ENCODE results near the gene VPS11. TPM values are rescaled to one million over a fixed set of nuclear protein-coding genes. Genes with fewer than 3 reads are reported as not detected.

The VPS11 gene
- total RNA-seq, 8 experiments from 2014 or later, result 11.8 to 39.0 (median 21.2) TPM

- in situ Hi-C loops (cut with MboI; ENCODE audit: low pct_unique_long_range_greater_than_20kb in 2 of 9, low sequenced_read_pairs in 9 of 9, unreplicated experiment in 9 of 9), result loop anchor here in 1 of 9 experiments (25.0 kb wide), 1 partner anchor 225 kb away; the partner anchor contains the start of genes C1QTNF5, MFRP and RNF26
- Histone ChIP-seq H3K4me1 (replicated peaks in 1 of 2) (peaks cover 14% of the 10 kb centered on the region in 2 donors), H3K4me3 (no peak overlapping the region), H3K27ac (no peak overlapping the region)
- no peak for ATAC-seq (replicated peaks in 6 of 8)
- 75 to 100% (median 90%) methylated on average over 1 to 4 of the region's 12 CpGs; no CpG with 5 or more reads in 3 of the 10 experiments for WGBS, 10 experiments
Observed at GRCh38 chr11:119112314-119113020, 44.8 kb downstream of the VPS11 start.

DNA sequence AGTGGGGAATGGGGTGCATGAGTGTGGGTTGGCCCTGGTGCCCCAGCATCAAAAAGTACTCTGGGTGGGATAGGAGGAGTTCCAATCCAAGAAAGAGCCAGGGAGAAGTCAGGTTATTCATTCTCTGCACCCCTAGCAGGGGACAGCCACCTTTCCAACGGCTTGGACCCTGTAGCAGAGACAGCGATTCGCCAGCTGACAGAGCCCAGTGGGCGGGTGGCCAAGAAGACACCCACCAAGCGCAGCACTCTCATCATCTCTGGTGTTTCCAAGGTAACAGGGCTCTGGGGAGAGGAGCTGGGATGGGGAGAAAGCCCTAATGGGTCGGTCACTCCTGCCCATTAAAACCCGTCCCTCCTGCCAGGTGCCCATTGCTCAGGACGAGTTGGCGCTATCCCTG lies 46.1 kb downstream of the VPS11 start:
- in situ Hi-C loops (cut with MboI; ENCODE audit: low pct_unique_long_range_greater_than_20kb in 2 of 9, low sequenced_read_pairs in 9 of 9, unreplicated experiment in 9 of 9), result loop anchor here in 1 of 9 experiments (25.0 kb wide), 1 partner anchor 224 kb away; the partner anchor contains the start of genes C1QTNF5, MFRP and RNF26
- H3K4me3 ChIP-seq, result no peak overlapping the region
- no peak for ATAC-seq (replicated peaks in 6 of 8)

DNA sequence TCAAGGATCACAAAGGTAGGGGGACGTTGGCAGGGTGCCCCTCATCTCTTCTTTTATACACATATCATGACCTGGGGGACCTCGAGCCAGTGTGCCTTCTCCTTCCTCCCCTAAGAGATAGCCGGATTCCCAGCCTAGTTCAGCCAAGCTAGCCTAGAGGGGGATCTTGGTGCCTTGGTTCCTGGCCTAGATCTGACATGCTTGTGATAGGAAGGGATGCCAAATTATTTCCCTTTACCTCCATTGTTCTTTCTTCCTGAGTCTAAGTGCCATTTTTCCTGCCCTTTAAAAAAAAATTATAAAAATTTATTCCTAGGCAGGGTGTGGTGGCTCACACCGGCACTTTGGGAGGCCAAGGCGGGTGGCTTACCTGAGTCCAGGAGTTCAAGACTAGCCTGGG lies 46.7 kb downstream of the VPS11 start:
- 79 to 100% (median 90%) methylated on average over 1 to 4 of the region's 5 CpGs; no CpG with 5 or more reads in 2 of the 10 experiments for WGBS, 10 experiments
- Histone ChIP-seq H3K27ac (no peak overlapping the region), H3K4me1 (replicated peaks in 1 of 2) (peaks cover 0 to under 1% of the 10 kb centered on the region in 2 donors), H3K4me3 (no peak overlapping the region)
- in situ Hi-C loops (cut with MboI; ENCODE audit: low pct_unique_long_range_greater_than_20kb in 2 of 9, low sequenced_read_pairs in 9 of 9, unreplicated experiment in 9 of 9), result loop anchor here in 1 of 9 experiments (25.0 kb wide), 1 partner anchor 223 kb away; the partner anchor contains the start of genes C1QTNF5, MFRP and RNF26
- no peak for ATAC-seq (replicated peaks in 6 of 8)

More for the DNA sequence above, 46.1 kb downstream of the VPS11 start:
- no peak overlapping the region for H3K27ac ChIP-seq
- peaks cover 6 to 7% of the 10 kb centered on the region in 2 donors for H3K4me1 ChIP-seq (replicated peaks in 1 of 2)
- 84 to 100% (median 100%) methylated on average over 1 to 6 of the region's 9 CpGs; no CpG with 5 or more reads in 7 of the 10 experiments for WGBS, 10 experiments

GRCh38 chr11:119115484-119116234 lies 48.0 kb downstream of the VPS11 start:
- 70 to 90% (median 83%) methylated on average over 1 to 11 of the region's 24 CpGs; no CpG with 5 or more reads in 1 of the 10 experiments for WGBS, 10 experiments

DNA sequence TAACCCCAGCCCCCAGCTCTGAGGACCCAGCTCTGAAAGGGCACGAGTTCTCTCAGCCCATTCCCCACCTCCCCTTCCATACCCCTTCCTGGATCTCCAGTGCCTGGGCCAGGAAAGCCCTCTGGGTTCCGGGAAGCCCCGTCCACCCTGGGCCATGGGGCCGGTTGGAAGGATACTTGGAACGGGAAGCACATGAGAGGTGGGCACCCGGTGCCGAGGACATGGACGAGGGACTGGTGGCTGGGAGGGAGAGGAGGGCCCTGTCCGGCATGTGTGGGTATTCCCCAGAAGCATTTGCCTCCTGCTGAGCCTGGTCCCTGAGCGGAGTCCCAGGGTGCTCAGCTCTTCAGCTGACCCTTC lies 48.6 kb downstream of the VPS11 start:
- no peak overlapping the region for H3K27ac ChIP-seq
- in situ Hi-C loops (cut with MboI; ENCODE audit: low pct_unique_long_range_greater_than_20kb in 2 of 9, low sequenced_read_pairs in 9 of 9, unreplicated experiment in 9 of 9), result loop anchor here in 1 of 9 experiments (25.0 kb wide), 1 partner anchor 221 kb away; the partner anchor contains the start of genes C1QTNF5, MFRP and RNF26
- 93% methylated on average over 3 of the region's 10 CpGs; no CpG with 5 or more reads in 9 of the 10 experiments for WGBS, 10 experiments
- ATAC-seq (replicated peaks in 6 of 8), result no peak
- H3K4me3 ChIP-seq, result no peak overlapping the region
- H3K4me1 ChIP-seq (replicated peaks in 1 of 2), result peaks cover 6 to 7% of the 10 kb centered on the region in 2 donors

More at GRCh38 chr11:119115484-119116234, 48.0 kb downstream of the VPS11 start:
- Histone ChIP-seq H3K4me3 (no peak overlapping the region), H3K27ac (no peak overlapping the region), H3K4me1 (replicated peaks in 1 of 2) (peaks cover 6% of the 10 kb centered on the region in 2 donors)
- no peak for ATAC-seq (replicated peaks in 6 of 8)
- in situ Hi-C loops (cut with MboI; ENCODE audit: low pct_unique_long_range_greater_than_20kb in 2 of 9, low sequenced_read_pairs in 9 of 9, unreplicated experiment in 9 of 9), result loop anchor here in 1 of 9 experiments (25.0 kb wide), 1 partner anchor 222 kb away; the partner anchor contains the start of genes C1QTNF5, MFRP and RNF26

- Histone ChIP-seq H3K4me3 (no peak overlapping the region), H3K27ac (no peak overlapping the region), H3K4me1 (replicated peaks in 1 of 2) (peaks cover 6 to 7% of the 10 kb centered on the region in 2 donors)
- WGBS, 10 experiments, result 0 to 100% methylated on average over 1 to 2 of the region's 5 CpGs; no CpG with 5 or more reads in 8 of the 10 experiments
- ATAC-seq (replicated peaks in 6 of 8), result no peak
- in situ Hi-C loops (cut with MboI; ENCODE audit: low pct_unique_long_range_greater_than_20kb in 2 of 9, low sequenced_read_pairs in 9 of 9, unreplicated experiment in 9 of 9), result loop anchor here in 1 of 9 experiments (25.0 kb wide), 1 partner anchor 221 kb away; the partner anchor contains the start of genes C1QTNF5, MFRP and RNF26
Observed at GRCh38 chr11:119116601-119117000, 49.0 kb downstream of the VPS11 start.

- 82 to 100% (median 100%) methylated on average over 1 to 3 of the region's 3 CpGs; no CpG with 5 or more reads in 4 of the 10 experiments for WGBS, 10 experiments
- no peak overlapping the region for H3K27ac ChIP-seq
- no peak overlapping the region for H3K4me3 ChIP-seq
- in situ Hi-C loops (cut with MboI; ENCODE audit: low pct_unique_long_range_greater_than_20kb in 2 of 9, low sequenced_read_pairs in 9 of 9, unreplicated experiment in 9 of 9), result loop anchor here in 1 of 9 experiments (25.0 kb wide), 1 partner anchor 220 kb away; the partner anchor contains the start of genes C1QTNF5, MFRP and RNF26
- peaks cover 6 to 8% of the 10 kb centered on the region in 2 donors for H3K4me1 ChIP-seq (replicated peaks in 1 of 2)
- no peak for ATAC-seq (replicated peaks in 6 of 8)
Observed at GRCh38 chr11:119117004-119117706, 49.5 kb downstream of the VPS11 start.

- Histone ChIP-seq H3K4me3 (no peak overlapping the region), H3K4me1 (replicated peaks in 1 of 2) (peaks cover 10 to 14% of the 10 kb centered on the region in 2 donors), H3K27ac (no peak overlapping the region)
- ATAC-seq (replicated peaks in 6 of 8), result no peak
- in situ Hi-C loops (cut with MboI; ENCODE audit: low pct_unique_long_range_greater_than_20kb in 2 of 9, low sequenced_read_pairs in 9 of 9, unreplicated experiment in 9 of 9), result loop anchor here in 1 of 9 experiments (25.0 kb wide), 1 partner anchor 219 kb away; the partner anchor contains the start of genes C1QTNF5, MFRP and RNF26
- 91 to 100% (median 95%) methylated on average over 2 to 5 of the region's 5 CpGs; no CpG with 5 or more reads in 1 of the 10 experiments for WGBS, 10 experiments
Observed at GRCh38 chr11:119118227-119118626, 50.6 kb downstream of the VPS11 start.

DNA sequence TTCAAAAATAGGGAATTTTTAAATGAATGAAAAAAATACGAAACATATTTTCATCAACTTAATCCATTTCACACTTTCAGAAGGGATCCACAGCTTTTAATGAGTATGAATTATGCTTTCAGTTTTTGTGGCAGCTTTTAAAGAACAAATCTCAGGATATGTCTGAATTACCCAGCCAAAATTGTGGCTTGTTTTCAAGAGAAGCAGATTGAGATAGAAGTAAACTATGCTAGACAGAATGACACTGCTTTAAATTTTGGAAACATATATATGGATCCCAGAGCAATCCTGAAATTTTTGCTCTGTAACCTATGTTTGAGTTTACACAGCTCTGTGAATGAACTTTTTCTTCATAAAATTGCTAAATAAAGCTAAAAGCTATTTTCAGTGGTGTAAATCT lies 51.3 kb downstream of the VPS11 start:
- peaks cover 10 to 14% of the 10 kb centered on the region in 2 donors for H3K4me1 ChIP-seq (replicated peaks in 1 of 2)
- 11 to 100% (median 89%) methylated on average over 1 of the region's 1 CpG; no CpG with 5 or more reads in 1 of the 10 experiments for WGBS, 10 experiments
- no peak overlapping the region for H3K4me3 ChIP-seq
- H3K27ac ChIP-seq, result no peak overlapping the region
- no peak for ATAC-seq (replicated peaks in 6 of 8)
- in situ Hi-C loops (cut with MboI; ENCODE audit: low pct_unique_long_range_greater_than_20kb in 2 of 9, low sequenced_read_pairs in 9 of 9, unreplicated experiment in 9 of 9), result loop anchor here in 1 of 9 experiments (25.0 kb wide), 1 partner anchor 218 kb away; the partner anchor contains the start of genes C1QTNF5, MFRP and RNF26

DNA sequence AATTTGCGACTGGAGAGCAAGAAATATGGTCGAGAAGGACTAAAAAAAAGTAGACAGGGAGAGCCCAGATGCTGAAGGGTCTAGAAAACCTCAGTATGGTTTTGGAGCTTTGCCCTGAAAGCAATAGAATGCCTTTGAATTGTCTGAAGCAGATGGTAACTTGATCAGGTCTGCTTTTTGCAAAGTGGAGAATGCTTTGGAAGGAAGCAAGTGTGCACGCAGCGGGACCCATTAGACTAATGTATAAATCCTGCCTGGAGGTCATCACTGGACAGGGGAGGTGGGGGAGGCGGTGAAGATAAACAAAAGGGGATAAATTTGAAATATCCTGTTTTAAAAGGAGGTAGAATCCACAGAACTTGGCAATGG lies 53.0 kb downstream of the VPS11 start:
- Histone ChIP-seq H3K4me1 (replicated peaks in 1 of 2) (peaks cover 10 to 14% of the 10 kb centered on the region in 2 donors), H3K27ac (peak overlapping the region; percentile 71 to 75), H3K4me3 (peak overlapping the region; percentile 28 to 40 (median 39))
- in situ Hi-C loops (cut with MboI; ENCODE audit: low pct_unique_long_range_greater_than_20kb in 2 of 9, low sequenced_read_pairs in 9 of 9, unreplicated experiment in 9 of 9), result loop anchor here in 1 of 9 experiments (25.0 kb wide), 1 partner anchor 217 kb away; the partner anchor contains the start of genes C1QTNF5, MFRP and RNF26
- ATAC-seq (replicated peaks in 6 of 8), result peak; percentile 1 to 9 (median 5)
- 0 to 46% (median 9%) methylated on average over 1 to 5 of the region's 5 CpGs for WGBS, 10 experiments

GRCh38 chr11:119121008-119121810 lies 53.6 kb downstream of the VPS11 start, which contains the start of gene HINFP:
HINFP (plus strand) TSS chr11:119121580; CDS start chr11:119126945, 5,365 bp downstream.
- Histone ChIP-seq H3K27ac (peak within 1 kb of the TSS; percentile 71 to 80), H3K4me3 (peak within 1 kb of the TSS; percentile 60 to 93 (median 71)), H3K4me1 (replicated peaks in 1 of 2) (peaks cover 10 to 14% of the 10 kb centered on the region in 2 donors)
- WGBS, 10 experiments, result 0 to 8% (median 0%) methylated on average over 2 to 19 of the region's 54 CpGs; no CpG with 5 or more reads in 3 of the 10 experiments
- peak; percentile 92 to 96 (median 95) for ATAC-seq (replicated peaks in 6 of 8)
- in situ Hi-C loops (cut with MboI; ENCODE audit: low pct_unique_long_range_greater_than_20kb in 2 of 9, low sequenced_read_pairs in 9 of 9, unreplicated experiment in 9 of 9), result loop anchor here in 1 of 9 experiments (25.0 kb wide), 1 partner anchor 216 kb away; the partner anchor contains the start of genes C1QTNF5, MFRP and RNF26

All from motor neuron (in vitro differentiated cells).